ENCODE results near the gene FOXK2. TPM values are rescaled to one million over a fixed set of nuclear protein-coding genes. Genes with fewer than 3 reads are reported as not detected.

Gene FOXK2
- polyA plus RNA-seq, 4 donors = 39.6 to 44.6 (median 42.0) TPM

DNA sequence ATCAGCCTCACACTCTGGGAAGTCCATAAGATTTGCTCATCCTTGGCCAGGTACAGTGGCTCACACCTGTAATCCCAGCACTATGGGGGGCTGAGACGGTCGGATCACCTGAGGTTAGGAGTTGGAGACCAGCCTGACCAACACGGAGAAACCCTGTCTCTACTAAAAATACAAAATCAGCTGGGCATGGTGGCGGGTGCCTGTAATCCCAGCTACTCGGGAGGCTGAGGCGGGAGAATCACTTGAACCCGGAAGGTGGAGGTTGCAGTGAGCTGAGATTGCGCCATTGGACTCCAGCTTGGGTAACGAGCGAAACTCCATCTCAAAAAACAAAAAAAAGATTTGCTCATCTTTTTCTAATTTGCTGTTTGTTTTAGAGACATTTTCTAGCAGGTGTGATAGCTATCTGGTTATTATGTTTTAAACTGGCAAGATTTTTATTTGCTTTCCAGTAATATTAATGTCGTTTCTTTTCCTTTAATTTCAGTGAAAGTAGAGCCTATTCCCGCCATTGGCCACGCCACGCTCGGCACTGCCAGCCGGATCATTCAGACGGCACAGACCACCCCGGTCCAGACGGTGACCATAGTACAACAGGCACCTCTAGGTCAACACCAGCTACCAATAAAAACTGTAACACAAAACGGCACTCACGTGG, 67.2 kb downstream of the FOXK2 start:
- DNase-seq (ENCODE audit: low read depth in 4 of 4, low spot score in 3 of 4) = no peak

DNA sequence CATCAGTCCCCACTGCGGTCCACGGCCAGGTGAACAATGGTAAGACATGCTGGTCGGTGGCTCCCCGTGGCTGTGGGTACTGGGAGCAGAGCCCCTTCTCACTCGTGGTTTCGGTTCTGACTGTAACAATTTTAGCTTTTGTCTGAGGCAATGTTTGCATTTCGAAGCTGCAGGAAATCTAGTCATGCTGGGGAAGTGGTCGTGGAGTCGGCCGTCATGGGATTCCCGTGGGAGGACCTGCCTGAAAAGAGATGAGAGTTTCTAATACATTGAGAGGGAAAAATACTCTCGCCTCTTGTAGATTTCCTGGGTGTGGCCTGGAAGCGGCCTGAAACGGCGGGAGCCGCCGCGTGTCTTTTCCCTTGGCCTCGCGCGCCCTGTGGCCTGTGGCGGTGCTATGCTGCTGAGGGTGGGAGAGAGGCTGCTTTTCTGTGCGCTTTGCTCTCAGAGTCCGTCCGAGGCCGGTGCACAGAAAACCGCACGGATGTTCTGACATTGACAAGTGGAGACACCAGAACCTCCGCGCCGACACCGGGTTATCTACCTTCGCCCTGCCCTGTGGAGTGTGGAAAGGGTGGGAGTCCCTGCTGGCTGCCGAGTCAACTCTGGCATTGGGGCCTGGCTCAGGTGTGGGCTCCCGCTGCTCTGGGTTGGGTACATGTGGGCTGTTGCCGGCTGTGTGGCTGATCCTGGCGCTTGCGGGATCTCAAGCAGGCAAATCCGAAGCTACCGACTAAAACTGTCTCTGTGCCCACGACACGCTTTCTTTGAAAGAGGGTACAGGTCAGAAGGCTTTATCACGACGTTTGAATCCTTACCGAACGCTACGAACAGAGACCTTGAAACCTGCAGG, 67.9 kb downstream of the FOXK2 start:
- DNase-seq (ENCODE audit: low read depth in 4 of 4, low spot score in 3 of 4) = no peak

DNA sequence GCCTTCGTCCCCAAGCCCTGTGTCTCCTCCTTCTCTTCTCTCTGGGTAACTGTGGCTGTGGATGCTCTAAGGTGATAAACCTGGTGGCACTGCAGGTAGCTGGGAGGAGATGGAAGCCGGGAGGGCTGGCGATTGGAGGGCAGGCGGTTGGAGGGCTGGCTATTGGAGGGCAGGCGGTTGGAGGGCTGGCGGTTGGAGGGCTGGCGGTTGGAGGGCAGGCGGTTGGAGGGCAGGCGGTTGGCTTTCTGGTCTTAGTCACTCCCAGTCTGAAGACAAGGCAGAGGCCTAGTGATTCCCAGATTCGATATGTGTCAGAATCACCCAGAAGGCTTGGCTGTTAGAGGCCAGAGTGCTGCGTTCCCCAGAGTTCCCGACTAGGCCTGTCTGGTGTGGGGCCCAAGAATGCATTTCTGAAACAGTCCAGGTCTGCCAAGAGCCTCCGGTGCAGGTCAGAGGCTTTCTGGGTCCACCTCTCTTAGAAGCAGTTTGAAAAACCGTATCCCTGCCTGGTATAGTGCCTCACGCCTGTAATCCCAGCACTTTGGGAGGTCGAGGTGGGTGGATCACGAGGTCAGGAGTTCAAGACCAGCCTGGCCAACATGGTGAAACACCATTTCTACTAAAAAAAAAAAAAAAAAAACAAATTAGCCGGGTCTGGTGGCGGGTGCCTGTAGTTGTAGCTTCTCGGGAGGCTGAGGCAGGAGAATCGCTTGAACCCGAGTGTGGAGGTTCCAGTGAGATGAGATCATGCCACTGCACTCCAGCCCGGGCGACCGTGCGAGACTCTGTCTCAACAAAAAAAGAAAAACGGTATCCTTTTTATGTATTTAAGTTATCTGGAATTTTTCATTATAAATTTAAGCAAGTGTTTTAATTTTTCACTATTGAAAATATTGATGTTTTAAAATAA, 69.0 kb downstream of the FOXK2 start:
- no peak for DNase-seq (ENCODE audit: low read depth in 4 of 4, low spot score in 3 of 4)

DNA sequence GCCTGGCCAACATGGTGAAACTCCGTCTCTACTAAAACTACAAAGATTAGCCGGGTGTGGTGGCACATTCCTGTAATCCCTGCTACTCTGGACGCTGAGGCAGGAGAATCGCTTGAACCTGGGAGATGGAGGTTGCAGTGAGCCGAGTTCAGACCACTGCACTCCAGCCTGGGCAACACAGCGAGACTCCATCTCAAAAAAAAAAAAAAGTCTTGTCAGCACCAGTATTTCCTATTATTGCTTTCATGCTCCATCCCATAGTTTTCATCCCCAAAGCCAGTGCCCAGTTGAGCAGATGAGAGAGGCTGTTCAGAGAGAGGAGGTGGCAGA, 70.3 kb downstream of the FOXK2 start:
- no peak for DNase-seq (ENCODE audit: low read depth in 4 of 4, low spot score in 3 of 4)

DNA sequence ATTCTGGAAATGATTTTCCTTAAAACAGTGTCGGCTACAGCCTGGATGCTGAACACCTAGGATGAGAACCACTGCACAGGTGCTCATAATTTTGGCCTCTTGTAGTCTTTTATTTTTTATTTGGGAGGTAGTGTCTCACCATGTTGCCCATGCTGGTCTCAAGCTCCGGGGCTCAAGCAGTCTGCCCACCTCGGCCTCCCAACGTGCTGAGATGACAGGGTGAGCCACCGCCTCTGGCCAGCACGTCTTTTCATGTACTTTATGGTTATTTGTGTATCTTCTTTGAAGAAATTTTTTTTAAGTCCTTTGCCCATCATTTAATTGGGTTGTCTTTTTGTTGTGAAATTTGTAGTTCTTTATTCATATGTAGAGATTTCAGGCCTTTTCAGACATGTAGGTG, 70.7 kb downstream of the FOXK2 start:
- DNase-seq (ENCODE audit: low read depth in 4 of 4, low spot score in 3 of 4) = no peak

DNA sequence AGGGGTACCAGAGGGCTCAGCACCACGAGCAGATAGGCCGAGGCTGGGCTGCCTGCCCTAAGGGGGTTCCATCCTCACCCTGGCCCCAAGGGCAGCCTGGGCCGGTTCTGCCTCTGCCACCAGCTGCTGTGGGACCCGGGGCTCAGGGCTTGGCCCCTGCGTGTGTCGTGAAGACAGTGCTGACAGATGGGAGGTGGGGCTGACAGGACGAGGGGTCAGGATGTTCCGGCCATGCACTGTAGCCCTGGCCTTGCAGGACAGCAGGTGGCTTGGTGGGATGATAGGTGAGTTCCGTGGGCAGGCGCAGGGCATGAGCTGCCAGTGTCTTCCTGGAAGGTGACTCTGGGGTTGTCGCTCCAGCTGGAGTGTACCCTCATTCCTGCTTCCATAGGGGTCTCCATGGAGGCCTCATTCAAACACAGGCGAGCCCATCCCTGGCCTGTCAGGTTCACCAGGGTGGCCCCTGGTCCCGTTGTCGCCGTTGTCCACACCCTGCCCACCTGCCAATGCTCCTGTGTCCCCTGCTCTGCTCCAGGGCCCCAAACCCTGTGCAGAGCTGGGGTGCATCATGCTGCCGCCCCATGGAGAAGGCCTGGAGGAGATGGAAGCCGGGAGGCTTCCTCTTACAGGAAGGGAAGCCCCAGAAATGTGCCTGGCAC, 71.5 kb downstream of the FOXK2 start:
- DNase-seq (ENCODE audit: low read depth in 4 of 4, low spot score in 3 of 4) = no peak

DNA sequence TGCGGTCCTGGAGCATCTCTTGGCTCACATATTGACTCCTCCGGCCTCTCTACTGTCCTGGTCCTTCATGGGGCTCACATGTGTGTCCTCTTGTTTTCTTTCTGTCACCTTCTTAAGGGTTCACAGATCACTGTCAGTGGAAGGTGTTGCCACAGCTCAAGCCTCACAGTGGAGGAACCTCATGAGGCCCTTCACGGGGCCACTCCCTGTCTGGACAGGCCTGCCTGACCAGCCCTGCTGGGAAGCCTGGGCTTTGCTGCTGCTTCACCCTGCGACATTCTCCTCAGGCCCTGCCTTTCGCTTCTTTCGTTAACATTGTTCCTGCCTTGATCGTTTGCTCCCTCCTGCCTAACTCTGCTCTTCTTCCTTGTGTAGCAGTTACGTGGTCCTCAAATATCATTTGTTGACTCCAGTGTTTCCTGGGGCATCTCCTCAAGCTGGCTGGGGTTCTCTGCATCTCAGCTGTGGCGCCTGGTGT, 72.8 kb downstream of the FOXK2 start:
- DNase-seq (ENCODE audit: low read depth in 4 of 4, low spot score in 3 of 4) = no peak

DNA sequence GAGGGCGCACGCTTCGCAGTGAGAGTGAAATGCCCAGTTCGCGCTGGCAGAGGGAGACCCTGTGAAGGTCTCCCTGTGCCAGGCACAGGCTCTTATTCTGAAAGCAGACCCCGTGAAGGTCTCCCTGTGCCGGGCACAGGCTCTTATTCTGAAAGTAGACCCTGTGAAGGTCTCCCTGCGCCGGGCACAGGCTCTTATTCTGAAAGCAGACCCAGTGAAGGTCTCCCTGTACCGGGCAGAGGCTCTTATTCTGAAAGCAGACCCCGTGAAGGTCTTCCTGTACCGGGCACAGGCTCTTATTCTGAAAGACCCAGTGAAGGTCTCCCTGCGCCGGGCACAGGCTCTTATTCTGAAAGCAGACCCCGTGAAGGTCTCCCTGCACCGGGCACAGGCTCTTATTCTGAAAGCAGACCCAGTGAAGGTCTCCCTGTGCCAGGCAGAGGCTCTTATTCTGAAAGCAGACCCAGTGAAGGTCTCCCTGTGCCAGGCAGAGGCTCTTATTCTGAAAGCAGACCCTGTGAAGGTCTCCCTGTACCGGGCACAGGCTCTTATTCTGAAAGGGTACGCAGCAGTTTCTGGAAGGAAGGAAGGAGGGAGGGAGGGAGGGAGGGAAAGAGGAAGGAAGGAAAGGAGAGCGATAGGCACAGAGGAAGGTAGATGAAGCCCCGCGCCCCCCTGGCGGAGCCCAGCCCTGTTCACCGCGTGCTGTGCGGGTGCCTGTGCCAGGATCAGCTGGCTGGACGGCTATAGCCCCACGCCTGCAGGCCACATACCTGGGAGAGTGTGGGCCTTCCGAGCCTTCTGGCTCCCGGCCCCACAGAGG, 73.4 kb downstream of the FOXK2 start:
- peak in 3 of 4 donors; percentile 72 to 79 (median 76) for DNase-seq (ENCODE audit: low read depth in 4 of 4, low spot score in 3 of 4)

DNA sequence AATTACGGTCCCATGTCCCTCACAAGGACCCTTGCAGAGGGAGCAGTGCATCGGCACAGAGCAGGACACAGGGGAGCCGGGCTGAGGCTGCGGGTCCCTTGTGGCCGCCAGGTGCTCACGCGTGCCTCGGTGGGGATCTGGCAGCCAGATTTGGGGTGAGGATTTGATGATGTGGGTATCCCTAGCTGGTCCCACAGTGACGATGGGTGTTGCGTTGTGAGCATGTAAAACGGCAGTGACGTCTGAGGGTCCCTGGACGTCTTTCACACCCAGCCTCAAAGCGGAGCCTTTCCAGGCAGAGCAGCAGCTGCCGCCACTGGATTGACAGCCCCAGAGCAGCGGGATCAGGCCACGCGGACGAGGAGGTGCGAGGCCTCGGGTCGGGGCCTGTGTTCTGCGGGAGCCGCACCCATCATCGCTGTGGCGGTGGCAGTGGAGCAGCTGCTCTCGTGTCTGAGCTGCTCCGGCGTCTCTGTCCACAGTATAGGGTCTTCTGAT, 74.1 kb downstream of the FOXK2 start:
- DNase-seq (ENCODE audit: low read depth in 4 of 4, low spot score in 3 of 4) = no peak

DNA sequence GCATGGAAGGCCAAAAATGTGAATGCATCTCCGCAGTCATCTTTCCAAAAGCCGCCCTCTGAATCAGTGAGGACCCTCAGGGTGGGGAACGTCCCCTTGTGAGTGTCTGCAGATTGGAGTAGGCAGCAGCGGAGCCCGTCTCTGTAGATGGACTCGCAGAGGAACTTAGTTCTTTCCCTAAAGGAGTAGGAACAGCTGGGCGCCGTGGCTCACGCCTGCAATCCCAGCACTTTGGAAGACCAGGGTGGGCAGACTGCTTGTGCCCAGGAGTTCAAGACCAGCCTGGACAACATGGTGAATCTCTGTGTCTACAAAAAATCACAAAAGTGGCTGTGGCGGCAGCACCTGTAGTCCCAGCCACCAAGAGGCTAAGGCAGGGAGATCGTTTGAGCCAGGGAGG, 75.0 kb downstream of the FOXK2 start:
- no peak for DNase-seq (ENCODE audit: low read depth in 4 of 4, low spot score in 3 of 4)

DNA sequence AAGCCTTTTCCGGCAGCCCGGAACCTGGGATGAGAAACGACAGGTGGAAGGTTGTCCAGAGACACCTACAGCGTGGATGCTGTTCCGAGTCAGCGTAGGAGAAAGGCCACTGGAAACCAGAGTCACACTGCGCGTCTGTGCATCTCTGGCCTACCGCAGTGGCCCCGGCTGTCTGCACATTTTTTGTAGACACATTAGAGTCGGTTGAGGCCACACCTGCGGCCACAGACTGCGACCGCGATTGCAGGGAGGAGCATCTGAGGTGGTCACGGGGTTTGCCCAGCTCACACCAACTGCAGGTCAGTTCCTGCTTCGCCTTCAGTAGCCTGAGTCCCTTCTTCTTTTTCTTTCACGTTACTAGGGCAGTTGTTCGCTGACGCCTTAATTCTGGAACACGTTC, 76.4 kb downstream of the FOXK2 start:
- DNase-seq (ENCODE audit: low read depth in 4 of 4, low spot score in 3 of 4) = no peak

DNA sequence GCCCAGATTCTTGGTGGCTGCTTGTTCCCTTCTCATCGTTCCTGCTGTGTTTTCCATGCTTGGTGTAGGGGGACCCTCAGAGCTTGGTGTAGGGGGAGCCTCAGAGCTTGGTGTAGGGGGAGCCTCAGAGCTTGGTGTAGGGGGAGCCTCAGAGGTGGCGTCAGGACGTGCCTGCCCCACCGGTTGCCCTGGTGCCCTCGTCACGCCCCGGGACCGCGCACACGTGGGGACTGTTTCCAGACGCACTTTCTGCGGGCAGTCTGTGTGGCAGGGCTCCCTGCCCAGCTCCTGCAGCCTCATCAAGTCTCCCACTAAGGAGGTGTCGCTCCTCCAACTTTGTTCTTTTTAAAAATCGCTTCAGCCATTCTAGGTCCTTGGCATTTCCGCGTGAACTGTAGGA, 76.8 kb downstream of the FOXK2 start:
- DNase-seq (ENCODE audit: low read depth in 4 of 4, low spot score in 3 of 4) = no peak

DNA sequence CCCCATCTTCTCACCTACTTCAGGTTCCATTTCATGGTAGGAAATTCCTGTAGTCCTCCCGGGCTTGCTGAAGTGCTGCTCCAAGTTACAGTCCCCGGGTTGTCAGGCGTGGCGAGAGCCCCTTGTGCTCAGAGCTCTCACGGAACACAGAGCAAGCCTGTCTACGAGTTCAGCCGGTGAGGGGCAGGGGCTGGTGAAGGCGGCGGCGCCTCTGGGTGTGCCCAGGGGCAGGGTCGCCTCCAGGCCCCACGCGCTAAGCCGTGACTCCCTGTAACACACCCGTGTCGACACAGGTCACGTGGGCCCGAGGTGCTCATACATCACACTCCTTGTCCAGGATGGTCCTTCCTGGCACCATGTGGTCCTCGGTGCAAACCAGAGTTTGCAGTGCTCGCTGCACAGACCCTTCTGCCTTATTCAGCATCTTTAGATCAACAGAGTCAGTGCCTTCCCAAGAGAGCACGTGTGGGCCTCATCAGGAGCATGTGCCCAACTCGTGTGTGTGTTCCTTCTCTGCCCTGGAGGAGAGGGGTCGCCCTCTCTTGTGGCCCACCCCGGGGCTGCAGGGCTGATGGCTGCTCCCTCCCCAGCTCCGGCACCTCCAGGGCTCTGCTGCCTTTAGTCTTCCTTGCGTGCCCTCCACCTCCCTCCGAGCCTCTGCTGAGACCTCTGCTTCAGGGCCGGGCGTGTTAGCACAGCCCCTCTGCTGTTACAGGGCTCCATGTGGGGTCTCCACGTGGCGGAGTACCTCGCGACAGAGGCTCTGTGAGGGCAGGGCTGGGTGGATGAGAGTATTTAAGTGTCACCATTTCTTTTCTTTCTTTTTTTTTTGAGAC, 77.5 kb downstream of the FOXK2 start:
- DNase-seq (ENCODE audit: low read depth in 4 of 4, low spot score in 3 of 4) = no peak

DNA sequence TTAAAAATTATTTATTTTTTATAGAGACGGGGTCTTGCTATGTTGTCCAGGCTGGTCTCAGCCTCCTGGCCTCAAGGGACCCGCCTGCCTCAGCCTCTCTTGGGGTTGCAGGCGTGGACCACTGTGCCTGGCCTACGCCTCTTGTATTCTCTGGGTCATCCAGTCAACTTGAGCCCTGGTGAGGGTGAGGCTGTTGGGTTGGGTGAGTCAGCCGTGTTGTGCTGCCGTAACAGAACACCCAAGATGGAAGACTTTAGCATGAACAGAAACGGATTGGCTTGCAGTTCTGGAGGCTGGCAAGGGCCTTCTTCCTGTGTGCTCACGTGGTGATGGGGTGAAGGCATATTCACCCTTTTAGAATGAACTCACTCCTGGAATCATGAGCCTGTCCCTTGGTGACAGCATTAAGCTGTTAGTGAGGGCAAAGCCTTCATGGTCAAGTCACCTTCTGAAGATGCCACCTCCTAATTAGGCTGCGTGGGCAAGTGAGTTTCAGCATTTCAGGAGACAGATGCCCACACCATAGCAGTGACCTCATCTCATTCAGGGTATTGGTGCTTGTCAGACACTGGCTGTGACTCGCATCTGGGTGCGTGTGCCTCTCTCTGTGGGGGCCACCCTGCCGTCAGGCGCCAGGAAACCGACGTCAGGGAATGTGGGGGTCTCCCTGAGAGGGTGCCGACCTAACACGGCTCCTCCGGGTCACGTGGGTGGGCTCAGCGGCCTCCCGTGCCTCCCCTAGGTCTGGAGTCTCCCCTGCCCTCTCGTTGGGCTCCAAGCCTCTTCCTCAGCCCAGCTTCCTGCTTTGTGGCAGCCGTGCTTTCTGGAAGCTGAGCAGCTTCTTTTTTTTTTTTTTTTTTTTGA, 79.0 kb downstream of the FOXK2 start:
- no peak for DNase-seq (ENCODE audit: low read depth in 4 of 4, low spot score in 3 of 4)

DNA sequence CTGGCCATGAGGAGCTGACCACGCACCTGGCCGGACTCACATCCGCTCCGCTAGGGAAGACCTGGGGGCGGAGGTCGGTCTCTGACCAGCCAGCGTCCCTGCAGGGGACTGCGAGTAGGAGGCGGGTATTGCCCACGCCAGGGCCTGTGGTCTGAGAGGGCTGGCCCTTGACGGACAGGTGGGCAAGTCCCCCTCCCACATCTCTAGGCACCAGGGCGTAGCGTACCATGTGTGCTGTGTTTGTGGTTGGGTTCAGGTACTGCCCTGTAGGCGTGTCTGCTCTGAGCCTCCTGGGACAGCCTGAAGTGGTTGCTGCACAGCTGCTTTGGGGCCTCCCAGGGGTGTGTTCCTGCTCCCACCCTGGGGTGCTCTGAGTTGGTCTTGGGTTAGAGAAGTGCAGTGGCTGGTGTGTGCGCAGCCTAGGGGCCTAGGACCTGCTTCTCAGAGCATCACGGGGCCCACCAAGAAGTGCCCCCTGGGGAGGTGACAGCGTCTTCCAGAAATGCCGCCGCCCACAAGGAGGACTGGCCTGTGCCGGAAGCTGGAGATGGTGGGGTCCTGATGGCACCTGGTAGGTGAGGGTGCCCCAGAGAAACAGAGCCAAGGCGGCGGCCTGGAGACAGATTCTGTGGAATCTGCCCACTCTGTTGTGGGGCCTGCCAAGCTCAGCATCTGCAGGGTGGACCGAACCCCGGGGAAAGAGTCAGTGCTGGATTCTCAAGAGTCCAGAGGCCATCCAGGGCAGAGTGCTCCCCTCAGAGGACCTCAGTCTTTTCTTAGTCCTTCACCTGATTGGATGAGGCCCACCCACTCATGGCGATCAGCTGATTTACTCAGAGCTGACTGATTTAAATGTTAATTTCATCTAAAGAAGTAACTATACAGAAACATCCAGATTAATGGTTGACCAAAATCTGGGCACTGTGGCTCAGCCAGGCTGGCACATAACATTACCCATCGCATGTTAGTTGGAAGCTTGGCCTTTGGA, 80.4 kb downstream of the FOXK2 start:
- no peak for DNase-seq (ENCODE audit: low read depth in 4 of 4, low spot score in 3 of 4)

DNA sequence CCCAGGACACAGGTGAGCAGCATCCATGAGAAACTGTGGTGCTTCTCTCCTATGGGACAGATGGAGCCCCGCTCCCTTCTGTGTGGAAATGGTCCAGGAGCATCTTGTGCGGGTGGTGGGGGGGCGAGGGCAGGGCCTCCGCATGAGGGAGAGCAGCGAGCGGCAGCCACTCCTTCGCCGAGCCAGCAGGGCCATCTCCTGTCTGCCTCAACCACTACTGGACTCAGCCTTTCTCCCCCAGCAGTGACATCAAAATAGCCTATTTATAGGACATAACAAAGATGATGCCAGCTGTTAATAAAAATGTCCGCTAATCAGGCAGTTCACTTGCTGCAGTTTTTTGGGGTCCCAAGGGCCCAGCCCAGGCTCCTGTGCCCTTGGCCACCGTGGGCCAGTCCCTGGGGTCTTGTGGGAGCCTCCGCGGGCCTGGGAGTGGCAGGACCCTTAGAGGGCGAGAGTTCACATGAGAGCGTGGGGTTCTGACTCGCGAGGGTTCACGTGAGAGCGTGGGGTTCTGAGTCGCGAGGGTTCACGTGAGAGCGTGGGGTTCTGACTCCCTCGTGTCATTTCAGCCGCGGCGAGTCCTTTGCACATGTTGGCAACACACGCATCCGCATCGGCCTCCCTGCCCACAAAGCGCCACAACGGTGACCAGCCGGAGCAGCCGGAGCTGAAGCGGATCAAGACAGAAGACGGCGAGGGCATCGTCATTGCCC, 81.4 kb downstream of the FOXK2 start:
- DNase-seq (ENCODE audit: low read depth in 4 of 4, low spot score in 3 of 4) = no peak

Measured in left renal pelvis (tissue), 4 donors.